Adrenal gland (tissue), 5 donors: Measurements from ENCODE around the gene NONO.

Experiments used
- CTCF ChIP-seq, 6 experiments: fragments of 450-650 bp in 4 of 6; fragments of 200-600 bp in 2 of 6; sonication (generic) in 1 of 6; IDR thresholded peaks; 1 replicate in 5 of 6; 2 replicates in 1 of 6; pipeline versions ENCODE4 v1.5.1 to v1.8.0; 2016 to 2021; ENCODE audit warnings: antibody characterized with exemption in 6 of 6, mild to moderate bottlenecking in 2 of 6, moderate library complexity in 1 of 6
- POLR2A ChIP-seq, 2 donors: fragments of 450-650 bp; IDR thresholded peaks; one replicate each; pipeline ENCODE4 v1.6.1; 2017; ENCODE audit warnings: antibody characterized with exemption in 2 of 2, mild to moderate bottlenecking in 2 of 2, moderate library complexity in 1 of 2
- donor health status: DM: no; HTN: no; CAD: no.

- TF ChIP-seq CTCF (IDR thresholded peaks at IDR 0.05) (no peak), POLR2A (IDR thresholded peaks at IDR 0.05) (no peak)
Measured at GRCh38 chrX:71269801-71270395, 13.5 kb upstream of the NONO start.
